H9 (cell line): ENCODE results near the gene RBM38. TPM values are rescaled to one million over a fixed set of nuclear protein-coding genes. Genes with fewer than 3 reads are reported as not detected.

ENCODE experiments used
- DNase-seq: peaks from one replicate; pipeline ENCODE4 v3.0.0-alpha.2; 2017
- H2AFZ ChIP-seq: one replicate; pipeline ENCODE4 v1.6.1; 2013; ENCODE audit warnings: mild to moderate bottlenecking, low read length, control low read depth, moderate library complexity
- H2AK5ac ChIP-seq: 2 replicates; pipeline ENCODE4 v1.6.1; 2013; ENCODE audit warnings: low read length, control low read depth, mixed read lengths; ENCODE audit not compliant: insufficient read length
- H2BK120ac ChIP-seq: one replicate; pipeline ENCODE4 v1.6.1; 2013; ENCODE audit warnings: low read depth, mild to moderate bottlenecking, low read length, control low read depth, inconsistent platforms; ENCODE audit not compliant: poor library complexity, severe bottlenecking
- H2BK12ac ChIP-seq: 2 replicates; pipeline ENCODE4 v1.6.1; 2013; ENCODE audit warnings: low read length, control low read depth, mixed read lengths, low read depth; ENCODE audit not compliant: insufficient read length
- H2BK15ac ChIP-seq: 2 replicates; pipeline ENCODE4 v1.6.1; 2013; ENCODE audit warnings: low read depth, low read length, control low read depth
- H2BK20ac ChIP-seq: one replicate; pipeline ENCODE4 v1.6.1; 2013; ENCODE audit warnings: low read depth, mild to moderate bottlenecking, low read length, control low read depth, inconsistent platforms; ENCODE audit not compliant: poor library complexity, severe bottlenecking
- H2BK5ac ChIP-seq: 2 replicates; pipeline ENCODE4 v1.6.1; 2013; ENCODE audit warnings: low read length, control low read depth, mixed read lengths; ENCODE audit not compliant: insufficient read length
- H3K14ac ChIP-seq: 2 replicates; pipeline ENCODE4 v1.6.1; 2013; ENCODE audit warnings: low read length, control low read depth; ENCODE audit not compliant: insufficient read depth
- H3K18ac ChIP-seq: 2 replicates; pipeline ENCODE4 v1.6.1; 2013; ENCODE audit warnings: low read depth, mild to moderate bottlenecking, mixed read lengths, low read length, control low read depth; ENCODE audit not compliant: insufficient read length
- H3K23ac ChIP-seq: 2 replicates; pipeline ENCODE4 v1.6.1; 2013; ENCODE audit warnings: low read length, control low read depth, mixed read lengths, low read depth; ENCODE audit not compliant: insufficient read length
- H3K23me2 ChIP-seq: 2 replicates; pipeline ENCODE4 v1.6.1; 2013; ENCODE audit warnings: low read depth, mild to moderate bottlenecking, mixed read lengths, low read length, control low read depth; ENCODE audit not compliant: insufficient read length, poor library complexity, severe bottlenecking
- H3K27ac ChIP-seq: 2 replicates; pipeline ENCODE4 v1.5.1; 2013; ENCODE audit warnings: low read length, control low read depth, mixed read lengths, low read depth; ENCODE audit not compliant: insufficient read length
- H3K27me3 ChIP-seq: 2 replicates; pipeline ENCODE4 v1.6.1; 2013; ENCODE audit warnings: low read length, control low read depth, inconsistent platforms; ENCODE audit not compliant: insufficient read depth
- H3K4ac ChIP-seq: 2 replicates; pipeline ENCODE4 v1.6.1; 2013; ENCODE audit warnings: low read depth, mild to moderate bottlenecking, control low read depth, inconsistent platforms, low read length, moderate library complexity
- H3K4me1 ChIP-seq: 2 replicates; pipeline ENCODE4 v1.6.1; 2013; ENCODE audit warnings: low read length, control low read depth, inconsistent platforms; ENCODE audit not compliant: insufficient read depth
- H3K4me2 ChIP-seq: 2 replicates; pipeline ENCODE4 v1.6.1; 2013; ENCODE audit warnings: low read length, control low read depth, mixed read lengths; ENCODE audit not compliant: insufficient read length, insufficient read depth
- H3K56ac ChIP-seq: 2 replicates; pipeline ENCODE4 v1.6.1; 2013; ENCODE audit warnings: low read depth, mild to moderate bottlenecking, mixed read lengths, low read length, control low read depth; ENCODE audit not compliant: insufficient read length
- H3K79me1 ChIP-seq: 2 replicates; pipeline ENCODE4 v1.6.1; 2013; ENCODE audit warnings: low read depth, mild to moderate bottlenecking, moderate library complexity, low read length, control low read depth, inconsistent platforms; ENCODE audit not compliant: insufficient read depth, poor library complexity, severe bottlenecking
- H3K79me2 ChIP-seq: 2 replicates; pipeline ENCODE4 v1.6.1; 2013; ENCODE audit warnings: low read length, control low read depth, inconsistent platforms; ENCODE audit not compliant: insufficient read depth
- H3K9ac ChIP-seq: 2 replicates; pipeline ENCODE4 v1.6.1; 2013; ENCODE audit warnings: low read length, control low read depth, mixed read lengths; ENCODE audit not compliant: insufficient read length; ENCODE audit errors: extremely low read depth
- H3K9me3 ChIP-seq: one replicate; pipeline ENCODE4 v1.6.1; 2013; ENCODE audit warnings: low read depth, low read length, inconsistent platforms; ENCODE audit not compliant: control insufficient read depth
- H3T11ph ChIP-seq: one replicate; pipeline ENCODE4 v1.6.1; 2013; ENCODE audit warnings: mild to moderate bottlenecking, low read length, control low read depth, inconsistent platforms
- H4K20me1 ChIP-seq: one replicate; pipeline ENCODE4 v1.6.1; 2013; ENCODE audit not compliant: control insufficient read depth, insufficient read length, insufficient read depth
- H4K5ac ChIP-seq: 2 replicates; pipeline ENCODE4 v1.6.1; 2013; ENCODE audit warnings: low read depth, mild to moderate bottlenecking, mixed read lengths, low read length, control low read depth; ENCODE audit not compliant: insufficient read length
- H4K8ac ChIP-seq: replicated peaks from 2 replicates; pipeline ENCODE4 v1.6.1; 2013; ENCODE audit warnings: low read length, control low read depth, mixed read lengths, low read depth; ENCODE audit not compliant: insufficient read length
- H4K91ac ChIP-seq: 2 replicates; pipeline ENCODE4 v1.6.1; 2013; ENCODE audit warnings: low read depth, mild to moderate bottlenecking, moderate library complexity, mixed read lengths, low read length, control low read depth; ENCODE audit not compliant: insufficient read length
- H3K27ac Mint-ChIP-seq, 3 experiments: 2 replicates in 2 of 3; 3 replicates in 1 of 3; pipeline ENCODE4 v1.8.0; 2020 to 2021; ENCODE audit warnings: mixed read lengths in 3 of 3, mild to moderate bottlenecking in 1 of 3, moderate library complexity in 1 of 3
- H3K27me3 Mint-ChIP-seq: 2 replicates; pipeline ENCODE4 v1.8.0; 2021; ENCODE audit warnings: low read depth, mild to moderate bottlenecking, moderate library complexity, mixed read lengths
- H3K36me3 Mint-ChIP-seq, 3 experiments: 2 replicates in 2 of 3; 3 replicates in 1 of 3; pipeline ENCODE4 v1.8.0; 2020 to 2021; ENCODE audit warnings: low read depth in 3 of 3, mixed read lengths in 3 of 3; ENCODE audit not compliant: insufficient read depth in 1 of 3
- H3K4me1 Mint-ChIP-seq, 2 experiments: 2 replicates each; pipeline ENCODE4 v1.8.0; 2020; ENCODE audit warnings: mixed read lengths in 2 of 2
- H3K4me3 Mint-ChIP-seq, 2 experiments: 2 replicates in 1 of 2; 3 replicates in 1 of 2; pipeline ENCODE4 v1.8.0; 2020 to 2021; ENCODE audit warnings: mild to moderate bottlenecking in 2 of 2, mixed read lengths in 2 of 2, moderate library complexity in 1 of 2
- H3K9me3 Mint-ChIP-seq, 2 experiments: 2 replicates in 1 of 2; 3 replicates in 1 of 2; pipeline ENCODE4 v1.8.0; 2020; ENCODE audit warnings: mild to moderate bottlenecking in 2 of 2, mixed read lengths in 2 of 2, moderate library complexity in 1 of 2
- WGBS: extraction: QIAGEN DNeasy Blood & Tissue Kit; methylation state at CpG from one replicate; pipeline ENCODE4 v1.1.7; 2013; ENCODE audit warnings: missing lambda C conversion rate, low lambda C conversion rate, mixed read lengths; ENCODE audit not compliant: insufficient read length; ENCODE audit errors: extremely low coverage; 5-methylcytosine and 5-hydroxymethylcytosine counted together
- total RNA-seq: library from RNA; stranded (reverse); gene quantifications from 2 replicates; pipeline ENCODE4 v1.2.1, GENCODE V29; 2021
- TF ChIP-seq, protein P1 (sequence below): fragments of 200-600 bp; sonication (generic); conservative IDR thresholded peaks from 3 replicates; pipeline ENCODE4 v1.8.0; 2021; ENCODE audit warnings: antibody characterized with exemption, mild to moderate bottlenecking

RBM38 gene
- total RNA-seq, 1 experiment from 2014 or later = 66.8 TPM

DNA sequence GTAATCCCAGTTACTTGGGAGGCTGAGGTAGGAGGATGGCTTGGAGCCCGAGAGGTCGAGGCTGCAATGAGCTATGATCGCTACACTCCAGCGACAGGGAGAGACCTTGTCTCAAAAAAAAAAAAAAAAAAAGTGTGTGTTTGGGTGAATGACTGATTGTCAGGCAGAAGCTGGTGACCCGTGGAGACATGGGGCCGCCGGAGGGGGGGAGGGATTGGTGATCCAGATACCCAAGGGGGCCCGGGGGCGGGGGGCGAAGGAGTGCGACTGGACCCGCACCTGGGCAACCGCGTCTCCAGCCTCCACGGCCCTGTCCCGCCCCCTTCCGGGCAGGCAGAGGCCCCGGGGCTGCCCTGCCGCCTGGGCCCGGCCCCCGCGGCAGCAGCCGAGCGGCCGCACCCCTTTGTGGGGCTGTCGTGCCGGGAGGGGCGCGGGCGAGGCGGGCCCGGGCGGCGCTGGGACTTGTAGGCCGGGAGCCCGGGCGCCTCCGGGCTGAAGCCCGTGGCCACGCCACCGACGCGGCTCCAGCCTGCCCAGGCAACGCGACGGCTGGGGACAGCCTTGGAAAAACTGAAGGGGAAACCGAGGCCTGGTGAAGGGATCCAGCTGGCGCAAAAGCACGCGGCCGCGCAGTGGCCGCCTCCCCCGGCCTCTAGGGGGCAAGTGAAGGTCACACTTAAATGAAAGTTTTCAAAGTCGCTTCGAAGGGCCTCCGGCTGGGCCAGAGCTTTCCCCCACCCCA, 2.1 kb upstream of the RBM38 start:
- no peaks in the 10 kb centered on the region for H3K27me3 ChIP-seq
- no peak overlapping the region for H3T11ph ChIP-seq
- H3K27me3 Mint-ChIP-seq = peaks cover 6% of the 10 kb centered on the region
- no peak overlapping the region for H2BK5ac ChIP-seq
- H3K4me1 ChIP-seq = no peaks in the 10 kb centered on the region
- H4K5ac ChIP-seq = no peak overlapping the region
- no peak overlapping the region for H3K9ac ChIP-seq
- H2BK12ac ChIP-seq = no peak overlapping the region
- H3K56ac ChIP-seq = no peak overlapping the region
- WGBS = no CpG with 5 or more reads among the region's 57 CpGs
- H3K9me3 ChIP-seq = no peaks in the 10 kb centered on the region
- no peak overlapping the region for H3K23ac ChIP-seq
- H3K4me2 ChIP-seq = peak overlapping the region; percentile 73
- peak; percentile 80 for DNase-seq
- H3K27ac ChIP-seq = no peak overlapping the region
- no peak overlapping the region for H2BK120ac ChIP-seq
- no peak overlapping the region for H2AFZ ChIP-seq
- H4K20me1 ChIP-seq = no peaks in the 10 kb centered on the region
- H3K27ac Mint-ChIP-seq = peak overlapping the region in 2 of 3 experiments; percentile 82 to 83; a peak in 3 of 7 replicates
- peak overlapping the region; percentile 48 to 74 for H3K4me3 Mint-ChIP-seq
- H2AK5ac ChIP-seq = no peak overlapping the region
- peaks cover 11 to 17% (median 13%) of the 10 kb centered on the region in 3 experiments; a peak in 6 of 7 replicates for H3K36me3 Mint-ChIP-seq
- H2BK15ac ChIP-seq = no peak overlapping the region
- H4K91ac ChIP-seq = no peak overlapping the region
- H3K14ac ChIP-seq = peak overlapping the region; percentile 21
- no peak overlapping the region for H4K8ac ChIP-seq
- TF ChIP-seq, protein P1, sequence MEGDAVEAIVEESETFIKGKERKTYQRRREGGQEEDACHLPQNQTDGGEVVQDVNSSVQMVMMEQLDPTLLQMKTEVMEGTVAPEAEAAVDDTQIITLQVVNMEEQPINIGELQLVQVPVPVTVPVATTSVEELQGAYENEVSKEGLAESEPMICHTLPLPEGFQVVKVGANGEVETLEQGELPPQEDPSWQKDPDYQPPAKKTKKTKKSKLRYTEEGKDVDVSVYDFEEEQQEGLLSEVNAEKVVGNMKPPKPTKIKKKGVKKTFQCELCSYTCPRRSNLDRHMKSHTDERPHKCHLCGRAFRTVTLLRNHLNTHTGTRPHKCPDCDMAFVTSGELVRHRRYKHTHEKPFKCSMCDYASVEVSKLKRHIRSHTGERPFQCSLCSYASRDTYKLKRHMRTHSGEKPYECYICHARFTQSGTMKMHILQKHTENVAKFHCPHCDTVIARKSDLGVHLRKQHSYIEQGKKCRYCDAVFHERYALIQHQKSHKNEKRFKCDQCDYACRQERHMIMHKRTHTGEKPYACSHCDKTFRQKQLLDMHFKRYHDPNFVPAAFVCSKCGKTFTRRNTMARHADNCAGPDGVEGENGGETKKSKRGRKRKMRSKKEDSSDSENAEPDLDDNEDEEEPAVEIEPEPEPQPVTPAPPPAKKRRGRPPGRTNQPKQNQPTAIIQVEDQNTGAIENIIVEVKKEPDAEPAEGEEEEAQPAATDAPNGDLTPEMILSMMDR = peak; percentile 50; the same call in 1 of the 3 replicates
- H3K9me3 Mint-ChIP-seq = no peaks in the 10 kb centered on the region
- peaks cover 22 to 32% of the 10 kb centered on the region in 2 experiments for H3K4me1 Mint-ChIP-seq
- H3K18ac ChIP-seq = peak overlapping the region; percentile 74
- H3K23me2 ChIP-seq = peaks cover 24% of the 10 kb centered on the region
- H3K79me2 ChIP-seq = no peaks in the 10 kb centered on the region; the same call in 1 of the 2 replicates
- H3K4ac ChIP-seq = no peak overlapping the region
- H3K79me1 ChIP-seq = peaks cover 3% of the 10 kb centered on the region
- H2BK20ac ChIP-seq = no peak overlapping the region
